SK-MEL-5 (cell line): ENCODE measurements around the gene CDH22. TPM values are rescaled to one million over a fixed set of nuclear protein-coding genes. Genes with fewer than 3 reads are reported as not detected.

Experiments used
- DNase-seq: peaks from one replicate; pipeline ENCODE4 v3.0.0-alpha.2; 2016; ENCODE audit warnings: low read depth, low spot score
- in situ Hi-C: cut with HindIII; loops from 2 replicates; pipeline ENCODE4 v1.10.0; 2016; ENCODE audit warnings: low sequenced_read_pairs, high pct_unique_total_duplicates, low pct_unique_long_range_greater_than_20kb
- total RNA-seq: library from RNA; depleted of rRNA; stranded (reverse); fragments of >200 nt; shearing (Covaris generic); gene quantifications from 2 replicates; pipeline ENCODE4 v1.2.3, GENCODE V29; 2014

CDH22 gene
- total RNA-seq, 1 experiment from 2014 or later, result not detected

DNA sequence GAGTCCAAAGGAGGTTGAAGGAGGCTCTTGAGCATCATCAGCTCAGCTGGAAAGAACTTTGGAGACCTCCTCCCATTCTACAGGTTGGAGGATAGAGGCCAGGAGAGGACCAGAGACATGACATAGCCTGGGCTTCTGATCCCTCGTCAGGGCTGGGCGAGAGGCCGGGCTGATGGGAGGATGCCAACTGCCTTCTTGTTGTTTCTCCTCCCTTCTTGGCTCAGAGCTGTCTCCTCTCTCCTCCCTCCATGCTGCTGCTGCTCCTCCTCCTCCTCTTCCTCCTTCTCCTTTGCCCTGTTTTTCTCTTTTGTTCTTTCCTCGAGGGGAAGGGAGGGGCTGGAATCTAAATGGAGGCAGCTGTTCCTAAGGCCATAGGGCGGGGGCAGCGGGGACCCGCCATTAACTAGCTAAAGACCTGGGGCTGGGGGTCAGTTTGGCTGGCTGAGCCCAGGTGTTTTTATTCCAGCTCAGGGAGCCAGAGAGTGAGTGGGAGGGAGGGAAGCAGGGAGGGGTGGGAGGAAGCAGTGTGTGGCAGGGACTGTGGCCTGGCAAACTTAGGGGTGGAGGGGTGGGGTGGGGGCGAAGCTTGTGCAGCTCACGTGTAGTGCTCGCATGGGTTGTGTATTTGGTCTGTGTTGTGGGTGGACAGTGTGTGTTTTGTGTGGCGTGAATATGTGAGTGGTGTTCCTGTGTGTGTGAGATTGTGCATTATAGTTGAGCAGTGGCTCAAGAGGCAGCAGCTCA is 105.4 kb downstream of the CDH22 start:
- no peak for DNase-seq
- in situ Hi-C loops, result no loop called here

DNA sequence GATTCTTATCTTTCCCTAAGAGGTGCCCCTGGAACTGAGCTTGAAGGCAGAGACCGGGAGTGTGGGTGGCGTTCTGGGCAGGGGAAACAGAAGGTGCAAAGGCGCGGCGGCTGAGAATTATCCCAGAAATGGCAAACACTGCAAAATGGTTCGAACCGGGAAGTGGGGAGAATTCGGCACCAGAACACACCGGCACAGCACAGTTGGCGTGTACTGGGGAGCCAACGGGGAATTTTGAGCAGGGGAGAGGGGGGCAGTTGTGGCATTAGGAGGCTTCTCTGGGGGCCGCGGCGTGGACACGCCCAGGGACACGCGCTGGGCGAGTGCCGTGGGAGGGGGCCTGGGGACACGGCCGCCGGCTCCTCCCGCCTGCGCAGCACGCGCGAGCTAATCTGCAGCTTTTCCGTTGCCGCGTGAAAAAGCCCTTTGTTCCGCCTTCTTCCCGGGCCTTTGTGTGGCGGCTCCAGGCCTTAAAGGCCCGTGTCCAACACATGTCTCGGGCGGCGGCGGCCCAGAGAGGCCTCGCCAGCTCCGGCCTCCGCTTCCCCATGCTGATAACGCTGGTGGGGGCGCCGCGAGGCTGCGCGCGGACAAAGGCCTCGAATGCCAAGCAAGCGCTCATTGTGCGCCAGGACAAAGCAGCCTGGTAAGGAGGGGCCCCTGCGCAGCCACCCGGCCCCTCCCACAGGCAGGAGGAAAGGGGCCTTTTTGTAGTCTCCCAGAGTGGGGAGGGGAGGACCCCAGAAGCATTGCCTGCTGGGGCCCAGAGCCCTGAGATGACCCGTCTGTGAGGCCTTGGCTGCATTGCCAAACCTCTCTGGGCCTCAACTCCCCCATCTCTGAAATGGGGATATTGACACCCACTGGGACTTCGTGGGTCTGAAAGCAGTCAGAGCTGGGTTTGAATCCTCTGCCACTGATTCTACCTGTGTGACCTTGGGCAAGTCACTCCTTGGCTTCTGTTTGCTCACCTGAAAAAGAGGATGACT is 107.4 kb downstream of the CDH22 start:
- in situ Hi-C loops, result no loop called here
- DNase-seq, result peak; percentile 28

DNA sequence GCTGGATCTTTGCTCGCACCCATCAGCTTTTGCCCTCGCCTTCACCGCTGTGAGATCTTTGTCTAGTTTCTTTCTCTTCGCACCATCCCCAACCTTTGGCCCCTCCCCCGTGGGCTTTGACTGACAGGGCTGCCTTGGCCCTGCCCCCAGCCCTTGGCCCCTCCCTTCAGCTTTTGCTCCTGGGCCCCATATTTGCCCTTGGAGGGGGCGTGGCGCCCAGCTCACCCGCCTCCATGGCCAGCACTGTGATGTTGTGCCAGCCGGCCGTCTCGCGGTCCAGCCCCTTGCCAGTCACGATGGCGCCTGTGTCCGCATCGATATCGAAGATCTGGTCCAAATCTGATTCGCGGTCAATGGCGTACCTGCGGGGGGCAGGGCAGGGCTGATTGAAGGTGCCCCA is 109.1 kb downstream of the CDH22 start:
- in situ Hi-C loops, result no loop called here
- DNase-seq, result no peak

DNA sequence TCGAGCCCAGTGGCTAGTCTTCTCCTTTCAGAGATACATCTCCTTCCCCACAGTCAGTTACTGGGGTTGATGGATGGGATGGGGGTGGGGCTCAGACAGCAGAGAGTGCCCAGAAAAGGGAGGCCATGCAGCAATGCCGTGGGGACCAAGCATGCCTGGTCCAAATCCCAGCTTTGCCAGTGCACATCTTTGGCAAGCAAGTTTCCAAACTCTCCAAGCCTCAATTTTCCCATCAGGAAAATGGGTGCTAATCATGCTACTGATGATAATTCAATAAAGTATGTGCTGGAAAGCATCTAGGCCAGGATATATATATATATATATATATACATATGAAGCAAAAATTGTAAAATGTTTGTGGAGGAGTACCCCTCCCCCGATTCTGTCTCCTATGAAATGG is 111.3 kb downstream of the CDH22 start:
- DNase-seq, result no peak
- in situ Hi-C loops, result no loop called here

DNA sequence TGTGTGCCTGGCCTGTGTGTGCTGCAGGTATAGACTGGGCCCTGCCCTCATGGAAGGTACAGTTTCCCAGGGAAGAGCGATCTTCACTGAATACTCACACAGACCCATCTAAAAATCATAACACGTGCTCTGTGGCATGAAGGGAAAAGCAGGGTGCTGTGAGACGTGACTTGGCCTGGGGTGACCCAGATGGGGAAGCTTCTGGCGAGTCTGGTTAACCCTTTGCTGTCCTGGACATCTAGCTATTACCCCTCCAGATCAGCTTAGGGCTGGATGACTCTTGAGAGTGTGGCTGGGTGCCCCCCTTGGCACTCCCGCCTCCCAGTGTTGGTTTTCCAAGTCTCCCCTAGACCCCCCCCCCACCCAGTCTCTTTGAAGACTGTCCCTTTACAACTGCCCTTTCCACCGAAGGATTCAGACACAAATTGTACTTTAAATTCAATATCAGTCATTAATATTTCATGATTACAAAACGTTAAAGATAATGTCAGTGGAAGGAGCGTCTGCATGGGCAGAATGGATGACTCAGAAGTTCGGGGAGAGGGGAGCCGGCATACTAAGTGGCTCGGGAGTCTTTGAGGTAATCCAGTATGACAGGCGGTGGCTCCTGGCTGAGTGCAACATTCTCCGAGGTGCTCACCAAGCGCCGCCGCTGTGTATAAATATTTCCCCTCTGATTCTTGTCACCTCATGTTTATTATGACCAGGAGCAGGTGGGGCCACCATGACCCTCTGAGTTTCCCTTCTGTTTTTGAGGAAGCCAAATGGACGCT is 112.8 kb downstream of the CDH22 start:
- in situ Hi-C loops, result no loop called here
- DNase-seq, result no peak

DNA sequence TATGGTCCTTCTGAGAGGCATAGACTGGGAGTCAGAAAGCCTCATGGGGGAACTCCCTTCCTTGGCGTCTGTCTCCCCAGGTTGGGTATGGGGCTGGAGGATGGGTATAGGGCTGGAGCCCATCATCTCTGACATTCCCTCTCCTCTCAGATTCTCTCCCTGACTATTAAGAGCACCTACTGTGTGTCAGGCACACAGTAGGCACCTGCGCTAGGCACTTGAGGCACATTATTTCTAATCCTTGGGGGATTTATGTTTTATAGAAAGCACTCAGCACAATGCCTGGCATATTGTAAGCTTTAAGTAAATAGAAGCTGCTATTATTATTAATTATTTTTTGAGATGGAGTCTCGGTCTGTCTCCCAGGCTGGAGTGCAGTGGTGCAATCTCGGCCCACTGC is 113.9 kb downstream of the CDH22 start:
- in situ Hi-C loops, result no loop called here
- no peak for DNase-seq

DNA sequence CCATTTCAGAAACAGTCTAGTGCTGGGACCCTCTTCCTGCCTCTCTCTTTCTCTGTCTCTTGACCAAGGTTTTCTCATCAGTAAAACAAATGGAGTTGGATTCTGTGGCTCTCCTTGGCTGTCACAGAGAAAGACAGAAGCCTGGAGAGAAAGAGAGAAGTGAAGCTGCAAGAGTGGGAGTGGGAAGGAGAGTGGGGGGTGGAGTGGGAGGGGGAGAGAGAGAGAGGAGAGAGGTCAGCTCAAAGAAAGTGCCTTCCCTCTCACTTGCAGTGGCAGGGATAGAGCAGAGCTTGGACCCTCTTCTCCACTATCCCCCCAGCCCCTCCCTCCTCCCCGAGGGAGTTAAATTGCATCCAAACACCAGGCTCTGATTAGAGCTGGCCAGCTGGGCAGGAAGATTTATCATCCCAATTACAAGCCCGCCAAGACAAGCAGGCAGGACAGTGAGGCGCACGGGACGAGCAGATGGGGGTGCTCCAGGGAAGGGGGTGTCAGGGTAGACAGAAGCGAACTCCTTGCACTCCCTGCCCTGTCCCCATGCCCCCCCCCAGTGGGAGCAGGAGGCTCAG is 115.8 kb downstream of the CDH22 start:
- no peak for DNase-seq
- in situ Hi-C loops, result no loop called here

DNA sequence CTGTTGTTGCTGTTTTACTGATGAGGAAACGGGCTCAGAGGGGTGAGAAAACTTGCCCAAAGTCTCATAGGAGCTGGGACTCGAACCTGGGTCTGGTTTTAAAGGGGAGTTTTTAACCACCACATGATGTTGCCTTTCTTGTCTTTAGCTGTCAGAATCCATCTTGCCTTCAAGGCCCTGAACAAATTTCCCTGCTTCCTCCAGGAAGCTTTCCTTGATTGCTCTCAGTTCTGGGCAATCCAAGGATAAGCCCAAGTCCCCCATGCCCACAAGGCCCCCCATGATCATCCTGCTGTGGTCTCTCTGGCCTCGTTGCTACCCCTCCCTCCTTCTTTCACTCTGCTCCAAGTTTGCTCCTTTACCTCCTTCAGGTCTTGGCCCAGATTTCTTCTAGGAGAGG is 116.7 kb downstream of the CDH22 start:
- in situ Hi-C loops, result no loop called here
- no peak for DNase-seq

DNA sequence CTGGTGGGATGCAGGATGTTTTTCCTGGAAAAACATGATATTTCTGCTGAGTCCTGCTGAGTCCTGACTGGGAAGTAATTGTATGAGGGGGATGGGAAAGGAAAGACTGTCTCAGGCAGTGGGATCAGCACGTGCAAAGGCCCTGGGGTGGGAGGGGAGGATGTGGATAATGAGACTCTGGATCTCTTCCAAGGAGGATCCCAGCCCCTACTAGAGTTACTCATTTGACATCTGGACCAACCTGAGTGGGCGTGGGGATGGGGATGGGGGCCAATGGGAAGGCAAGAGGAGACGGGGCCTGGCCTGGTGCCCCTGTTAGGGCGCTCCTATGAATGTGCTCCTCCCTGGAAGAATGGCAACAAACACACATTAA is 117.1 kb downstream of the CDH22 start:
- in situ Hi-C loops, result no loop called here
- DNase-seq, result no peak

DNA sequence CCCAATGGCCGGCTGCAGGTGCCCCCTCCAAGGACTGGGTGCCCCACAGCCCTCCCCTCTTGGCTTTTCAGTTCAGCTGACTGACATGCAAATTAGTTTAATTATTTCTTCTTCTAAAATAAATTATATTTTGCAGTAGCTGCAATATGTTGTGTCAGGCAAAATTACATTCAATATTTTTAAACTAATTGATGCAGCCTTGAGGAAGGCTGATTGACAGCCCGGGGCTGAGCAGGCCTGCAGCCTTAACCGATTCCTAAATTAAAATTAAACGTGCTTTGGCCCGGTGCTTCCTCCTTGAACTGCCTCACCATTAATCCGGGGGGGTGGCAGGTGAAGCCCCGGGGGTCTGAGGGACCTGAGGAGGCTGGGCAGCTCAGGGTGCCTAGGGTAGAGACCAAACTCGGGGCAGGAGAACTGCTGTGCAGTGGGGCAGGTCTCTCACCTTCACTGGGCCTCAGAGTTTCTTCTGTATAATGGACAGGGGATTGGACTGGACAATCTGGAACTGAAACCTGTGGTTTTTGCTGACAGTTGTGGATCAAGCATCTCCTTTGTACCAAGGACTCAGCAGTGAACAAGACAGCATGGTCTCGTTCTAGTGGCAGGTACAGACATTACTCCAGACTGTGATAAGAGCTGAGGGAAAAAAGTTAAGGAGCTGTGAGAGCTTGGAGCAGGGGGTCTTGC is 117.7 kb downstream of the CDH22 start:
- in situ Hi-C loops, result no loop called here
- no peak for DNase-seq

DNA sequence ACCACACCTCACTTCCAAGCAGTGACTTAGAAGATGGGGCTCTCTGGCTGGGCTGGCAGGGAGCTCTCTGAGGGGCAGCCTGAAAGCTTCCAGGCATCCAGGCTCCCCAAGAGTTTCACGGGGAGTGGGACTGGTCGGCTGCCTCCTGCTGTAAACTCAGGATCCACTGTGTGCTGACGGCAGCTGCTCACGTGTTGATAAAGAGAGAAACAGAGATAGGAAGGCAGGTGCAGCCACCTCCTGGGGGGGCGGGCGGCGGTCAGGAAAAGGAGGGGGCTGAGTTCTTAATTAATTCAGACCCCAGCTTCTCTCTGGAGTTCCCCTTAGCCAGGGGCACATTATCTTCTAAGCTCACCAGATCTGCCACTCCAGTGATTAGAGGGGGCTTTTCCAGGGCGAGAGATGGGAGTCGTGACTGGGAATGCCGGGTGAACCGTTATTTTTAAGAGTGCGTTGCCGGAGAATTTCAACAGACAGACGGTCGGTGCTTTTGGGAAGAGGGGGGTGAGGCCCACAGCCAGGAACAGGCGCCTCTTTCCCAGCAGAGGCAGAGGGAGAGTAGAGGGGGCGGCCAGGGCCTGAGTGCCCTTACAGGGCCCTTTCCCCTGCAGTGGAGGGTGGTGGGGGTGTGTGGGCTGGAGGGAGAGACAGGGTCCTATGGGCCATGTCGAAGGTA is 119.3 kb downstream of the CDH22 start:
- in situ Hi-C loops, result no loop called here
- DNase-seq, result no peak

DNA sequence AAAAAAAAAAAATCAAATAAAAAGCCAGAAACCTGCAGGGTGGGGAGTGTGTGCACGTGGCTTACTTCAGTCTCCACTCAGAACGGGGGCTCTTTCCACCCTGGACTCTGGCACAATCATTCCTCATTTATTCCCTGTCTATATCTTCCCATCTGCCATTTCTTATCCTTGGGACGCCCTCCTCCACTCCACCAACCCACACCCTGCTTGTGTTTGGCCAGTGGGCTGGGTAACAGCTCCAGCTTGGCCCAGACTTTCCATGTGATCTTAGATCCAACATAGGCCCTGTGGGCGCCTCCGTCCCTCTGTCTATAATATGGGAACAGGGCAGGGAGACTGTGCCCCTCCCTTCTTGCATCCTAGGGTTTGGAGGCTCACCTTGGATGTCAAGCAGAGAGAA is 122.1 kb downstream of the CDH22 start:
- in situ Hi-C loops, result no loop called here
- DNase-seq, result no peak

DNA sequence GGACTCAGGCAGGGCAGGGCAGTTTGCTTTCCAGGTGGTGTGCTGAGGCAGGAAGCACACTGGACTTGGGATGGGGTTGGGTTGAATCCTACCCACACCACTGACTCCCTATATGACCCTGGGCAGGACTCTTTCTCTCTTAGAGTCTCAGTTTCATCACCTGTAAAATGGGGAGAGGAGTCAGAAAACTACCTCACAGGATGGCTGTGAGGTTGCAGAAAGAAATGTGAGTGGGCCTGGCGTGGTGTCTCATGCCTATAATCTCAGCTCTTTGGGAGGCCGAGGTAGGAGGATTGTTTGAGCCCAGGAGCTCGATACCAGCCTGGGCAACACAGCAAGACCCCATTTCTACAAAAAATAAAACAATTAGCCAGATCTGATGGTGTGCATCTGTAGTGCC is 122.9 kb downstream of the CDH22 start:
- in situ Hi-C loops, result no loop called here
- DNase-seq, result no peak

DNA sequence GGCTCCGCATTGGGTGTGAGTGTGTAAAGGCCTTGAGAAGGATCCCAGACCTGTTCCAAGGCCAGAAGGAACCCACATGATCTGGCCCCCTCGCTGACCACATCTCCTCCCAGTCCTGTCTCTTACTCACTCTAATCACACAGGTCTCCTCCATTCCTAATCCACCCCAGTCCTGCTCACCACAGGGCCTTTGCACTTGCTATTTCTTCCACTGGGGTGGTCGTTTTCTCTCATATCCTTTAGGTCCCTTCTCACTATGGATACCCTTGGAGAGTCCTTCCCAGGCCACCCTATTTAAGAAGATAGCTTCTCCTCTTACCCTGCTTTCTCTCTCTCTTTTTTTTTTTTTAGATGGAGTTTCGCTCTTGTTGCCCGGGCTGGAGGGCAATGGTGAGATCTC is 124.5 kb downstream of the CDH22 start:
- DNase-seq, result no peak
- in situ Hi-C loops, result no loop called here

DNA sequence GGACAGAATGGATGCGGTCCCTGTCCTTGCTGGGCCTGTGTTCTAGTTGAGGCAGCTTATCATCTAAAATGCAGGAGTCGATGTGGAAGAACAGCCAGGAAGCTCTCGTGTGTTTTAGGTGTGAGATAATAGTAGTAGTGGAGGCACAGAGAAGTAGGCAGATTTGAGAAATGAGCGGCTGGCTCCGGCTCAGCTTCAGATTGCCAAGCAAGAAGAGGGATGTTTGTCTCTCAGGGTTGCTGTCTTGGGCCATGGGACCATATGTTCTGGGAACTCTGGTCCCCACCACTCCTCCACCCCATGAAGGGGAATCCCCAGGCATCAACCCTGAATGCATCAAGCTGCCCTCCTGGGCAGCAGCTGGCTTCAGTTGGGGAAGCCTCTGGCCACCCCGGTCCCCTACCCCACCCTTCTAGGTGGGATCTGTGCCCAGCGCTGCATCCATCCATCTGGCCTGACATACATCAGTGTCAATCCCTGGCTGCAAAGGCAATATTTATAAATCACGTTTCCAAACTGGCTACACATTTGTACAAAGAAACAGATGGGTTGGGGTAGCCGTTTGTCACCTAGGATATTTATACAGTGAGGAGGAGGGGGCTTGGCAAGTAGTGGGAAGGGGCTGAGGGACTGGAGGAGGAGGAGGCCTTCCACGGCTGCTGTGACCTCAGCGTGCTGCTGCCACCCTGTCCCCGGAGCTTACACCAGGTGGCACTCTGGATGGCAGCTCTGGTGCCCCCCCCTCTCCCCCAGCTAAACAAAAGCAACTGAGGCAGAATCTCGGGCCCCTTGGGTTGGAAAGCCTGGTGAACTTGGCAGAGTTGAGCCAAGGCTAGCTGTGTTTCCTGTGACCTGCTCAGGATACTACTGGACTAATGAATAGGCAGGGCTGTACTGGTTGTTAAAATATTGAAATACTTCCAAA is 125.8 kb downstream of the CDH22 start:
- DNase-seq, result no peak
- in situ Hi-C loops, result no loop called here

DNA sequence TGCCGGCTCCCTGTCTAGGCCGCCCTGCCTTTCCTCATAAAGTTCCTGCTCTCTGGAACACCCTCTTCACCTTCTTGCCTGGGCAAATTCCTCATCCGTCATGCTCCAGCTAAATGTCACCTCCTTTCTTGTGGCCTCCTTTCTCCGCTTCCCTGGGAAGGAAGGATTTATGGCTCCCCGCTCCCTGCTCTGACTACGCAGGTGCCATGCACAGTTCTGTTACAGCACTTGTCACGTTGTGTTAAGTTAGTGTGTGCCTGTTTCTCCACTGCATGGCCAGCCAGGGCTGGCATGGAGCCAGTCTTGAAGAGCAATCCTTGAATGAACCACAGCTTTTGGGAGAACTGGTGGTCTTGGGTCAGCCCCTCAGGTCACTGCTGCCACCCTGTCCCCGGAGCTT is 128.4 kb downstream of the CDH22 start:
- no peak for DNase-seq
- in situ Hi-C loops, result no loop called here
